PC-3 (cell line): ENCODE measurements around the gene AKR7A2.

ENCODE experiments used
- CTCF ChIP-seq: fragments of 300-600 bp; sonication (generic); conservative IDR thresholded peaks from 2 replicates; pipeline ENCODE4 v1.5.1; 2017; ENCODE audit warnings: antibody characterized with exemption, low read depth, mild to moderate bottlenecking, low read length
- EZH2 ChIP-seq: fragments of 300-600 bp; sonication (generic); IDR thresholded peaks from one replicate; pipeline ENCODE4 v1.6.1; 2017; ENCODE audit warnings: antibody characterized with exemption, mild to moderate bottlenecking, low read length; ENCODE audit not compliant: unreplicated experiment
- EZH2phosphoT487 ChIP-seq: fragments of 300-600 bp; sonication (generic); IDR thresholded peaks from 2 replicates; pipeline ENCODE4 v1.6.1; 2018; ENCODE audit warnings: mild to moderate bottlenecking, antibody characterized with exemption, low read length, borderline replicate concordance

GRCh38 chr1:19344831-19345230, 32.9 kb upstream of the AKR7A2 start:
- TF ChIP-seq CTCF (no peak), EZH2 (no peak), EZH2phosphoT487 (no peak)
